ENCODE measurements around the gene KIAA1671. TPM values are rescaled to one million over a fixed set of nuclear protein-coding genes. Genes with fewer than 3 reads are reported as not detected.

Gene KIAA1671
- total and polyA plus RNA-seq, 2 donors, result 4.1 to 8.0 TPM

DNA sequence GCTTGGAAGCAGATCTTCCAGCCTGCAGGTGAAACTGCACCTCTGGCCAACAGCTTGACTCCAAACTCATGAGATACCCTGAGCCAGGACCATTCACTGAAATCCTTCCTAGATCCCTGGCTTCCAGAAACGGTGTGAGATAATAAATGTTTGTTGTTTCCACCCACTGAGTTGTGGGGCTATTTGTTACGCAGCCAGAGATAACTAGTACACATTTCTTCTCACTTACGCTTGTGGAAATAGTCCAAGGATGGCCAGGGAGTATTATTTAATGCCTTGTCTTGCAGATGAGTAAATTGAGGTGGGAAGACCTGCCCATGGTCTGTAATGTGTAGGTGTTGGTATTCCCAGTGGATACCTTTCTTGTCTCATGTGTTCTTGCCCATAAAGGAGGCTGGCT lies 171.2 kb downstream of the KIAA1671 start:
- Histone ChIP-seq H3K27me3 (ENCODE audit: control insufficient read depth in 2 of 2, insufficient read depth in 1 of 2, low read length in 1 of 2) (peaks cover 0 to 9% of the 10 kb centered on the region in 2 donors), H3K27ac (ENCODE audit: low read depth in 1 of 2, low read length in 1 of 2) (no peak overlapping the region), H3K9me3 (ENCODE audit: control insufficient read depth in 2 of 2, insufficient read depth in 1 of 2, low read length in 1 of 2) (no peaks in the 10 kb centered on the region), H3K4me3 (ENCODE audit: low read length in 2 of 2) (no peak overlapping the region), H3K36me3 (ENCODE audit: control insufficient read depth in 2 of 2, insufficient read depth in 2 of 2, low read length in 1 of 2) (peaks cover 0 to 6% of the 10 kb centered on the region in 2 donors), H3K4me1 (ENCODE audit: control insufficient read depth in 2 of 2, insufficient read depth in 2 of 2, low read length in 2 of 2) (peaks cover 9 to 16% of the 10 kb centered on the region in 2 donors)
- DNase-seq (ENCODE audit: low read depth in 6 of 9, low spot score in 9 of 9), result no peak
- WGBS, result 96% methylated on average over 3 of the region's 3 CpGs

DNA sequence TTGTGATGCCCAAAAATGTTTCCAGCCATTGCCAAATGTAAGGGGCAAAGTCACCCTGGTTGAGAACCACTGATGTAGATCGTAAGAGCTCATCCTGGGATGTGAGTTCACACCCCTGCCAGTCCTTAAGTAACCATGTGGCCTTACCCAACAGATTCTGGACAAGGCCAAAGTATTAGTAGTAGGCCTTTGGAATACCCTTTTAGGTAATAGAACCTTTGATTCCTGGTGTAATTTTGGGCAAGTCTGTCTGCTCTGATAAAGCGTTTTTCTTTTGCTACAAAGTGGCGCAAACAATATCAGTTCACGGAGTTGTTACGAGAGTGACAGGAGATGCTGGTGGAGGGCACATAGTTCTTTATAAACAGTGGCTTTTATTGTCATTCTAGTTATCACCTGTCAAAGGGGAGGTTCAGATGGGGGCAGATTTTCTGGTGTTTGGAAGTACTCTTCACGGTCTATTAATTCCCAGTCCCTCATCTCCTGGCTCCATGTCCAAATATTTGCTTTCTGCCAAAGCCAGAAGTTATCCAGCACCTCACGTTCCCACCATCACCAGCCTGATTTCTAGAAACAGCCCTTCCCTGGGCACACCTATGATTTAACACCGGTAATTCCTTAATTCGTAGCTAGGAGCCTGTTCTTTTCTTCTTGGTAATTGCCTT lies 173.3 kb downstream of the KIAA1671 start:
- 92% methylated on average over 9 of the region's 9 CpGs for WGBS
- Histone ChIP-seq H3K9me3 (ENCODE audit: control insufficient read depth in 2 of 2, insufficient read depth in 1 of 2, low read length in 1 of 2) (no peaks in the 10 kb centered on the region), H3K27ac (ENCODE audit: low read depth in 1 of 2, low read length in 1 of 2) (no peak overlapping the region), H3K4me3 (ENCODE audit: low read length in 2 of 2) (no peak overlapping the region), H3K4me1 (ENCODE audit: control insufficient read depth in 2 of 2, insufficient read depth in 2 of 2, low read length in 2 of 2) (peaks cover 0 to 3% of the 10 kb centered on the region in 2 donors), H3K27me3 (ENCODE audit: control insufficient read depth in 2 of 2, insufficient read depth in 1 of 2, low read length in 1 of 2) (no peaks in the 10 kb centered on the region), H3K36me3 (ENCODE audit: control insufficient read depth in 2 of 2, insufficient read depth in 2 of 2, low read length in 1 of 2) (peaks cover 0 to 6% of the 10 kb centered on the region in 2 donors)
- DNase-seq (ENCODE audit: low read depth in 6 of 9, low spot score in 9 of 9), result no peak

DNA sequence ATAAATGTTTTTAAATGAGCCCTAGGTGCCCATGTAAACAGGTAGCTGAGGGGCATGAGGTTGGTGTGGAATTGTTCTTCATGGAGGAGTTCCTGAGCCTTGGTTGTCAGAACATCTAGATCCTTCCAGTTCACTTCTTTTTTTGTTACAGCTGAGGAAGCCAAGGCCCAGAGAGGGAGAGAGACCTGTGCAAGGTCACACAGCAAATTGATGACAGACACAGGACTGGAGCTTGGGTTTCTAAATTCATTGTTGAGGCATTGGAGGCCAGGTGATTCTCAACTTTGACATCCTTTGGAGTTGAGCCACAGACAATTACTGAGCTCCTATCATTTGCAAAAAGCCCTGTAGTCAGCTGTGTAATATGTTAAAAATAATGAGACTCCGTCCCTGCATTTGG lies 174.0 kb downstream of the KIAA1671 start:
- Histone ChIP-seq H3K4me3 (ENCODE audit: low read length in 2 of 2) (no peak overlapping the region), H3K9me3 (ENCODE audit: control insufficient read depth in 2 of 2, insufficient read depth in 1 of 2, low read length in 1 of 2) (no peaks in the 10 kb centered on the region), H3K27ac (ENCODE audit: low read depth in 1 of 2, low read length in 1 of 2) (no peak overlapping the region), H3K36me3 (ENCODE audit: control insufficient read depth in 2 of 2, insufficient read depth in 2 of 2, low read length in 1 of 2) (peaks cover 0 to 6% of the 10 kb centered on the region in 2 donors), H3K27me3 (ENCODE audit: control insufficient read depth in 2 of 2, insufficient read depth in 1 of 2, low read length in 1 of 2) (no peaks in the 10 kb centered on the region), H3K4me1 (ENCODE audit: control insufficient read depth in 2 of 2, insufficient read depth in 2 of 2, low read length in 2 of 2) (no peaks in the 10 kb centered on the region)
- DNase-seq (ENCODE audit: low read depth in 6 of 9, low spot score in 9 of 9), result no peak
- WGBS, result 95% methylated on average over 1 of the region's 1 CpG

DNA sequence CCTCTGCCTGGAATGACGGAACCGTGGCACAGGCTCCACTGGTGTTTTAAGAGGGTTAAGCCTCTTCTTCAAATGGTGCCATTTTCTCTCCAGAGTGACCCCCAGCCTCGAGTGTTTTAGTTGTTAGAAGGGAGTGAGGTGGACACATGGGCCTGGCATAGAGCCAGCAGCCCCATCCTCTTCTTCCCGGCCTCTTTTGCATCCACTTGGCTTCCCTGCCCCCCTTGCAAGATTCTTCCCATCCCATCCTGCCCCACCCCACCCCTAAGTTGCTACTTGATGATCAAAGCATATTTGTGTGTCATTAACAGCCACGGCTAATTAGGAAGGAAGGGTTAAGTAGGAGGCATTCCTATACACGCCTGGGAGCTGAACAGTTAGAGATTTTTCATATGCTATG lies 174.8 kb downstream of the KIAA1671 start:
- 89% methylated on average over 6 of the region's 6 CpGs for WGBS
- H3K4me1 ChIP-seq (ENCODE audit: control insufficient read depth in 2 of 2, insufficient read depth in 2 of 2, low read length in 2 of 2), result no peaks in the 10 kb centered on the region
- no peak for DNase-seq (ENCODE audit: low read depth in 6 of 9, low spot score in 9 of 9)

DNA sequence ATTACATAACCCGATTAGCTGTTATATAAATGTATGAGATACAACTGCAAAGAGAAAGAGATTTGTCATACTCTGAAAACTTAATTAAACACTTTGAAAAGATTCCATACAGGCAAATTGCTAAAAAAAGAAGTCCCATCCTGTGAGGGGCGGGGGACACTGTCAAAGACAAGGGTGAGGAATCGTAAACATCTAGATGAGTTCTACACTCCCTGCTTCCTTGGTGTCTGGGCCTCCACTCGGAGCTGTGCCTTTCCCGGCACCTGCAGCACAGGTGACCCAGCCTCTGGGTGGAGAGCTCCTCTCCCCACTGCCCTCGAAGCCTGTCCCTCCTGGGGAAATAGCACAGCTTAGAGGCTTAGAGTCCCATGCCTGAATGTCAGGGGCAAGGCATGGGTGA lies 177.9 kb downstream of the KIAA1671 start:
- 95% methylated on average over 6 of the region's 6 CpGs for WGBS
- Histone ChIP-seq H3K27ac (ENCODE audit: low read depth in 1 of 2, low read length in 1 of 2) (no peak overlapping the region), H3K27me3 (ENCODE audit: control insufficient read depth in 2 of 2, insufficient read depth in 1 of 2, low read length in 1 of 2) (no peaks in the 10 kb centered on the region), H3K4me3 (ENCODE audit: low read length in 2 of 2) (no peak overlapping the region), H3K9me3 (ENCODE audit: control insufficient read depth in 2 of 2, insufficient read depth in 1 of 2, low read length in 1 of 2) (no peaks in the 10 kb centered on the region), H3K4me1 (ENCODE audit: control insufficient read depth in 2 of 2, insufficient read depth in 2 of 2, low read length in 2 of 2) (peaks cover 0 to under 1% of the 10 kb centered on the region in 2 donors), H3K36me3 (ENCODE audit: control insufficient read depth in 2 of 2, insufficient read depth in 2 of 2, low read length in 1 of 2) (no peaks in the 10 kb centered on the region)
- DNase-seq (ENCODE audit: low read depth in 6 of 9, low spot score in 9 of 9), result no peak

More for the DNA sequence above, 174.8 kb downstream of the KIAA1671 start:
- H3K27me3 ChIP-seq (ENCODE audit: control insufficient read depth in 2 of 2, insufficient read depth in 1 of 2, low read length in 1 of 2), result no peaks in the 10 kb centered on the region
- no peak overlapping the region for H3K4me3 ChIP-seq (ENCODE audit: low read length in 2 of 2)
- H3K9me3 ChIP-seq (ENCODE audit: control insufficient read depth in 2 of 2, insufficient read depth in 1 of 2, low read length in 1 of 2), result no peaks in the 10 kb centered on the region
- H3K36me3 ChIP-seq (ENCODE audit: control insufficient read depth in 2 of 2, insufficient read depth in 2 of 2, low read length in 1 of 2), result peaks cover 0 to 6% of the 10 kb centered on the region in 2 donors
- H3K27ac ChIP-seq (ENCODE audit: low read depth in 1 of 2, low read length in 1 of 2), result no peak overlapping the region

DNA sequence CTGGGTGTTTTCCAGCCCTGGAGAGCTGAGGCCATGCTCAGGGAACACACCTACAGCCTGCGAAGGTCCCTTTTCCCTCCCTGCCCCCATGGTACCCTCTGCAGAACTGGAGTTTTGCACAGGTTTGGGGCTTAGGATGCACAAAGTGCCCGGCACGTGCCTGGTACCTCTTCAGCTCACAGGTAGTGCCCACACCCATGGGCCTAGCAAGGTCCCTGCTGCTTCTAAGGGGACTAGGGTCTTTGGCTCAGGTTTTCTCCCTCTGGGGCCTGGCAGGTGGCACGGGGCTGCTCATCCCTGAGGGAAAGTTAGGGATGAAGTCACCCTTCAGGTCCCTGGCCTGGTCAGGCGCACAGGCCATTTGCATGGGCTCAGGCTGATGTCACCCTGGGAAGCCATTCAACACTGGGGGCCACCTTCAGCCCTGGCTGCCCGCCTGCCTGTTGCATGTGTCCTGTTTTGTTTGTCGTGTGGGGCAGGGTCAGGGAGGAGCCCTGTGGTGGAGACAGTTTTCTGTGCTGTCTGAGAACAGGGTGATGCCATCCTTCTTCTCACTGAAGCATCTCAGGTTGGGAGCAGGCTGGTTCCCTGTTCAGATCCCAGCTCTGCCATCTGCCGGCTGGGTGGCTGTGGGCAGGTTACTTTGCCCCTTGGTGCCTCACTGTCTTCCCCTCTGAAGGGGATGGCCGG lies 178.8 kb downstream of the KIAA1671 start:
- Histone ChIP-seq H3K27ac (ENCODE audit: low read depth in 1 of 2, low read length in 1 of 2) (no peak overlapping the region), H3K4me1 (ENCODE audit: control insufficient read depth in 2 of 2, insufficient read depth in 2 of 2, low read length in 2 of 2) (peaks cover 0 to 7% of the 10 kb centered on the region in 2 donors), H3K9me3 (ENCODE audit: control insufficient read depth in 2 of 2, insufficient read depth in 1 of 2, low read length in 1 of 2) (no peaks in the 10 kb centered on the region), H3K4me3 (ENCODE audit: low read length in 2 of 2) (no peak overlapping the region), H3K27me3 (ENCODE audit: control insufficient read depth in 2 of 2, insufficient read depth in 1 of 2, low read length in 1 of 2) (no peaks in the 10 kb centered on the region), H3K36me3 (ENCODE audit: control insufficient read depth in 2 of 2, insufficient read depth in 2 of 2, low read length in 1 of 2) (no peaks in the 10 kb centered on the region)
- no peak for DNase-seq (ENCODE audit: low read depth in 6 of 9, low spot score in 9 of 9)
- WGBS, result 95% methylated on average over 9 of the region's 9 CpGs

DNA sequence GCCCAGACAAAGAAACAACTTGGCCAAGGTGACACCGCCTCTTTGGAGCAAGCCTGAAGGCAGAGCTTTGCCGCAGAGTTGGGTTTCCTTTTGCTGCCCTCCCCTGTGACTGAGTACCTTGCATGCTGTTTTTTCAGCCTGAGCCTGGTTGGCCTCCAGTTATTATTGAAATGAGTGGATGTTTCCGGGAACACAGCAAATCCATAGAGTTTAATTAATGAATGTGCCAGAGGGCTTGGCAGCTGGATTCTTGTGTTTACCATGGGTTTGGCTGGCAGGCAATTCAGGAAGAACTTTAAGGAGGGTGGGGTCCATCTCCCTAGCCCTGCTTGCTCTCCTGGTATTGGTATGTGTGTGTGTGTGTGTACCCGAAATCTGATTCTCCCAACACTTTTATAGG lies 181.5 kb downstream of the KIAA1671 start:
- Histone ChIP-seq H3K9me3 (ENCODE audit: control insufficient read depth in 2 of 2, insufficient read depth in 1 of 2, low read length in 1 of 2) (no peaks in the 10 kb centered on the region), H3K36me3 (ENCODE audit: control insufficient read depth in 2 of 2, insufficient read depth in 2 of 2, low read length in 1 of 2) (no peaks in the 10 kb centered on the region), H3K27ac (ENCODE audit: low read depth in 1 of 2, low read length in 1 of 2) (no peak overlapping the region), H3K27me3 (ENCODE audit: control insufficient read depth in 2 of 2, insufficient read depth in 1 of 2, low read length in 1 of 2) (no peaks in the 10 kb centered on the region), H3K4me3 (ENCODE audit: low read length in 2 of 2) (no peak overlapping the region), H3K4me1 (ENCODE audit: control insufficient read depth in 2 of 2, insufficient read depth in 2 of 2, low read length in 2 of 2) (peaks cover 0 to 7% of the 10 kb centered on the region in 2 donors)
- no peak for DNase-seq (ENCODE audit: low read depth in 6 of 9, low spot score in 9 of 9)
- 95% methylated on average over 4 of the region's 4 CpGs for WGBS

DNA sequence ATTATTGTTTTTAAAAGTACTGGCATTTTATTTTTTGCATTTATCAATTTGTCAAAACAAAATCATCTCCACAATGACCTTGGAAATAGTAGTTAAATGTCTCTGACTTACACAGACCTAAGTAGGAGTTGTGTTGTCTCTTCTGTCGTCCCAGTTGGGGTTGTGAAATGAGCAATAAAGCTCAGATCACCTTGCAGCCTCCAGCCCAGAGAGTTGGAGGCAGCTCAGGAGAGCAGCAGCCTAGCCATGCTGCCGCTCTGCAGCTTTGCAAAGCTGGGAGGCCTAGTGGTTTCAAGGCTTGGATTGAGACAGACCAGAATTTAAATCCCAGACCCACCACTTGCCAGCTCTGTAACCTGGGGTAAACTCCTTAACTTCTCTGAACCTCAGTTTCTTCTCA lies 181.9 kb downstream of the KIAA1671 start:
- H3K4me1 ChIP-seq (ENCODE audit: control insufficient read depth in 2 of 2, insufficient read depth in 2 of 2, low read length in 2 of 2), result peaks cover 0 to 7% of the 10 kb centered on the region in 2 donors

DNA sequence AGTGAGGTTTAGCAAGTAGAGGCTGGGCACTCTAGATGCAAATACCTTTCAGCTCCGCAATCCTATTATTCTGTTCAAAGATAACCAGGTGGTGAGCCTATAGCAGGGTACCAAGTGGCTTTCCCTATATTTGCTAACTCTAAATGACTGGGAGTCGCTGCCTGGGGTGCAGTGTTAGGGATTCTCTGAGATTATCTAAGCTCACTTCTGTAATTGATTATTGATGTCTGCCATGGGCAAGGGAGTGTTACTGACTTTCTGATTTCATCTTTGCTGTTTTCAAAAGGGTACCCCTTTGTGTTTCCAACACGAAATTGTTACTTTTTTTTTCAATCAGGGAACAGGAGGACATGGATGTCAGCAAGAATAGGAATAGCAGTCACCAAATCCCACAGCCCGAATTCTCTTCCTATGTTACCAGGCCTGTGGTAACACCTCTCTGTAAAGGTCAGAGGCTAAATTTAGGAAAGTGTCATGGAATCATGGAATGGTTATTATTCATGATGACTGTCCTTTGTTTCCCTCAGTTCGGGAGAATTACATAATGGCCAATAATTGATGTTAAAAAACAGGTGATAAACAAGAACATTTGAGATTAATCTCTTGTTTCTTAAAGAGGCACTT lies 184.5 kb downstream of the KIAA1671 start:
- Histone ChIP-seq H3K27ac (ENCODE audit: low read depth in 1 of 2, low read length in 1 of 2) (no peak overlapping the region), H3K36me3 (ENCODE audit: control insufficient read depth in 2 of 2, insufficient read depth in 2 of 2, low read length in 1 of 2) (no peaks in the 10 kb centered on the region), H3K9me3 (ENCODE audit: control insufficient read depth in 2 of 2, insufficient read depth in 1 of 2, low read length in 1 of 2) (no peaks in the 10 kb centered on the region), H3K4me3 (ENCODE audit: low read length in 2 of 2) (no peak overlapping the region), H3K4me1 (ENCODE audit: control insufficient read depth in 2 of 2, insufficient read depth in 2 of 2, low read length in 2 of 2) (peaks cover 0 to 7% of the 10 kb centered on the region in 2 donors), H3K27me3 (ENCODE audit: control insufficient read depth in 2 of 2, insufficient read depth in 1 of 2, low read length in 1 of 2) (no peaks in the 10 kb centered on the region)
- DNase-seq (ENCODE audit: low read depth in 6 of 9, low spot score in 9 of 9), result no peak
- WGBS, result 96% methylated on average over 5 of the region's 5 CpGs

More for the DNA sequence above, 181.9 kb downstream of the KIAA1671 start:
- DNase-seq (ENCODE audit: low read depth in 6 of 9, low spot score in 9 of 9), result no peak
- Histone ChIP-seq H3K27ac (ENCODE audit: low read depth in 1 of 2, low read length in 1 of 2) (no peak overlapping the region), H3K36me3 (ENCODE audit: control insufficient read depth in 2 of 2, insufficient read depth in 2 of 2, low read length in 1 of 2) (no peaks in the 10 kb centered on the region), H3K9me3 (ENCODE audit: control insufficient read depth in 2 of 2, insufficient read depth in 1 of 2, low read length in 1 of 2) (no peaks in the 10 kb centered on the region), H3K4me3 (ENCODE audit: low read length in 2 of 2) (no peak overlapping the region), H3K27me3 (ENCODE audit: control insufficient read depth in 2 of 2, insufficient read depth in 1 of 2, low read length in 1 of 2) (no peaks in the 10 kb centered on the region)
- 96% methylated on average over 2 of the region's 2 CpGs for WGBS

Measured in thymus (tissue), 11 donors.